Sigmoid colon (tissue), 4 donors: ENCODE results near the gene KIAA1549.

Experiments
- EP300 ChIP-seq, 4 donors: sonication (generic); formaldehyde crosslinking; IDR thresholded peaks; one replicate each; pipeline ENCODE4 v1.6.1; 2017; ENCODE audit warnings: antibody characterized with exemption in 4 of 4
- POLR2A ChIP-seq, 2 donors: fragments of 450-650 bp; IDR thresholded peaks; one replicate each; pipeline ENCODE4 v1.6.1; 2016; ENCODE audit warnings: antibody characterized with exemption in 2 of 2, mild to moderate bottlenecking in 2 of 2, moderate library complexity in 2 of 2
- POLR2AphosphoS5 ChIP-seq, 4 donors: sonication (generic); formaldehyde crosslinking; IDR thresholded peaks; one replicate each; pipeline ENCODE4 v1.6.1; 2017; ENCODE audit warnings: antibody characterized with exemption in 4 of 4
- TF ChIP-seq, protein P1 (sequence below), 4 experiments: fragments of 450-650 bp in 3 of 4; fragments of 200-600 bp in 1 of 4; IDR thresholded peaks; one replicate each; pipeline ENCODE4 v1.5.1; 2016 to 2019; ENCODE audit warnings: antibody characterized with exemption in 4 of 4, mild to moderate bottlenecking in 3 of 4, moderate library complexity in 2 of 4

DNA sequence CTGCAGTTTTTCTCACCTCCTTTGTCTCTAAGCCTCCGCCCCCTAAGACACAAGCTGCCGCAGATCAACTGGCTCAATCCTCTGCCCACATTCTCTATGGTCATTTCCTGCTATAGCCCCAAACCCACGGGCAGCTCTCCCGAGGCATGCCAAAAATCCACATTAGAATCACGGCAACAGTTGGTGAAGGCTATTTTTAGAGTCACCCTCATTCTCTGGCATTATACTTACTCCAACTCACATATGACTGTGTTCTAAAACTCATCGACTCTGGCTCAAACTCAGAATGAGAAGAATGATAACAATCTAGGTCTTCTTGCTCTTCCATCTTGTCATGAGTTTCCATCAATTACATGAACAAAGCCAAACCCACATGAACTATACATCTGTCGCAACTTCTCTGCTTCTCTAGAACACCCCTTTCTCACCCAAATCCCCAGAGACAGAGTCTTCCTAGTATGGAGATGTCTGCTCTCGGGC lies 10.9 kb upstream of the KIAA1549 start:
- TF ChIP-seq, protein P1, sequence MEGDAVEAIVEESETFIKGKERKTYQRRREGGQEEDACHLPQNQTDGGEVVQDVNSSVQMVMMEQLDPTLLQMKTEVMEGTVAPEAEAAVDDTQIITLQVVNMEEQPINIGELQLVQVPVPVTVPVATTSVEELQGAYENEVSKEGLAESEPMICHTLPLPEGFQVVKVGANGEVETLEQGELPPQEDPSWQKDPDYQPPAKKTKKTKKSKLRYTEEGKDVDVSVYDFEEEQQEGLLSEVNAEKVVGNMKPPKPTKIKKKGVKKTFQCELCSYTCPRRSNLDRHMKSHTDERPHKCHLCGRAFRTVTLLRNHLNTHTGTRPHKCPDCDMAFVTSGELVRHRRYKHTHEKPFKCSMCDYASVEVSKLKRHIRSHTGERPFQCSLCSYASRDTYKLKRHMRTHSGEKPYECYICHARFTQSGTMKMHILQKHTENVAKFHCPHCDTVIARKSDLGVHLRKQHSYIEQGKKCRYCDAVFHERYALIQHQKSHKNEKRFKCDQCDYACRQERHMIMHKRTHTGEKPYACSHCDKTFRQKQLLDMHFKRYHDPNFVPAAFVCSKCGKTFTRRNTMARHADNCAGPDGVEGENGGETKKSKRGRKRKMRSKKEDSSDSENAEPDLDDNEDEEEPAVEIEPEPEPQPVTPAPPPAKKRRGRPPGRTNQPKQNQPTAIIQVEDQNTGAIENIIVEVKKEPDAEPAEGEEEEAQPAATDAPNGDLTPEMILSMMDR (IDR thresholded peaks at IDR 0.05) = no peak
- TF ChIP-seq POLR2A (IDR thresholded peaks at IDR 0.05) (no peak), POLR2AphosphoS5 (IDR thresholded peaks at IDR 0.05) (no peak), EP300 (IDR thresholded peaks at IDR 0.05) (no peak)
